ENCODE measurements around the gene MRI1. TPM values are rescaled to one million over a fixed set of nuclear protein-coding genes. Genes with fewer than 3 reads are reported as not detected.

The MRI1 gene
- total RNA-seq, 1 donor from 2014 or later, result 16.4 TPM

DNA sequence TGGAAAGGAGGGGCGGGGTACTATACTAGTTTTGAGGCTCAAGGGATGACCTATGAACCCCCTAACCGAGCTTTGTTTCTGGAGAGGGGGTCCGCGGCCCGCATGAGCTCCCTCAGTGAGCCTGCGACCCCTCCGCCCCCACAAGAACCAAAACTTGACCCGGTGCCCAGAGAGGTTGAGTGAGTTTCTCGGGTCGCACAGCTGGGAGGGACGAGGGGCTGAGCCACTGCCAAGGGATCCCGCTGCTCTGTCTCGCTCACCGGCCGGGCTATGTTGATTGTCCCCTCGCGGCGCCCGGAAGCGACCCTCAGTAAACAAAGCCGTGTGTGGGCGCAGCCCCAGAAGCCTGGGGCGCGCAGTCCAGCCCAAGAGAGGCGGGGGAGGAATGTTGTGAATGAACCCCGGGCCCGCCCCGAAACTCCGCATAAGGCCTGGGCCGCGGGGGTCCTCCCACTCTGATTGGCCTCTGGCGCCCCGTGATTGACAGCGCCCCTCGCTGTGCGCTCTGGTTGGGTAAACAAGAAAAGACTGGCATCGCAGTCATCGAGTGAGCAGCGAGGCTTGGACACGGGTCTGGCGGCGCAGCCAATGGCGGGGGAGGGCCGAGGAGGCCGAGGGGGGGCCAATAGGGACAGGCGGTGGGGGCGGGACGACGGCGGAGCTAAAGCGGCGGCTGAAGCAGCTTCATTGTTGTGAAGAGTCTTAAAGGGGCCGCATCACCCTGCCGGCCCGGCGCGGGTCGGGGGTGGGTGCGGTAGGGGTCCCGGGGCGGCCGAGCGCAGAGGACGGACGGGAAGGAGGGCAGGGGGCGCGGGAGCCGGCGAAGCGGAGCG lies 30.7 kb downstream of the MRI1 start, which contains the start of gene ZSWIM4:
ZSWIM4 (plus strand) TSS at position 687 of the 833 bp plus-strand sequence. CDS start 206 bp downstream, outside the sequence.
- DNase-seq, result peak; percentile 98

DNA sequence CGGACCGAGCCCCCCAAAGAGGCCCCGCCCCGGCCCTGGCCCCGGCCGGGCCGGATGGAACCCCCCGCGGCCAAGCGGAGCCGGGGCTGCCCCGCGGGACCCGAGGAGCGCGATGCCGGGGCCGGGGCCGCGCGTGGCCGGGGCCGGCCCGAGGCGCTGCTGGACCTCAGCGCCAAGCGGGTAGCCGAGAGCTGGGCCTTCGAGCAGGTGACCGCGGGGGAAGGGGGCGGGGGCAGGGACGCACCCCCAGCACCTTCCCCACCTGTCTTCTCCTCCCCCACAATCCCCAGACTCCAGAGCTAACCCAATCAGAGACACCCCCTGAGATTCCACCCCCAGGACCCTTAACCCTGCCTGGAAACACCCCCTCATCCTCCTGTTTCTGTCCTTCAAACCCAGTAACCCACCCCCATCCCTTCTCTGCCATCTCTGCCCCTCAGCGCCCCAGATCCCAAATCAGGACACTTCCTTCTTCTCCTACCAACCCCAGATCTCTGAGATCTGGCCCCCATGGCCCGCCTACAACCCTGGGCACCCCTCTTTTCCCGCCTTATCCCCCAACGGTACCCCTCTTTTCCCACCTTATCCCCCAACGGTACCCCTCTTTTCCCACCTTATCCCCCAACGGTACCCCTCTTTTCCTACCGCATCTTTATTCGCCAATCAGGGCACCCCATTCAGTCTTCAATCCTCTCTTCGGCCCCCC lies 31.4 kb downstream of the MRI1 start:
- DNase-seq, result no peak

- peak; percentile 16 for DNase-seq
Measured at GRCh38 chr19:13796301-13797057, 32.2 kb downstream of the MRI1 start.

- no peak for DNase-seq
Measured at GRCh38 chr19:13797058-13797440, 32.7 kb downstream of the MRI1 start.

GRCh38 chr19:13797870-13798269 lies 33.5 kb downstream of the MRI1 start:
- no peak for DNase-seq

GRCh38 chr19:13799669-13800068 lies 35.3 kb downstream of the MRI1 start:
- no peak for DNase-seq

GRCh38 chr19:13803038-13803437 lies 38.7 kb downstream of the MRI1 start:
- DNase-seq, result no peak

DNA sequence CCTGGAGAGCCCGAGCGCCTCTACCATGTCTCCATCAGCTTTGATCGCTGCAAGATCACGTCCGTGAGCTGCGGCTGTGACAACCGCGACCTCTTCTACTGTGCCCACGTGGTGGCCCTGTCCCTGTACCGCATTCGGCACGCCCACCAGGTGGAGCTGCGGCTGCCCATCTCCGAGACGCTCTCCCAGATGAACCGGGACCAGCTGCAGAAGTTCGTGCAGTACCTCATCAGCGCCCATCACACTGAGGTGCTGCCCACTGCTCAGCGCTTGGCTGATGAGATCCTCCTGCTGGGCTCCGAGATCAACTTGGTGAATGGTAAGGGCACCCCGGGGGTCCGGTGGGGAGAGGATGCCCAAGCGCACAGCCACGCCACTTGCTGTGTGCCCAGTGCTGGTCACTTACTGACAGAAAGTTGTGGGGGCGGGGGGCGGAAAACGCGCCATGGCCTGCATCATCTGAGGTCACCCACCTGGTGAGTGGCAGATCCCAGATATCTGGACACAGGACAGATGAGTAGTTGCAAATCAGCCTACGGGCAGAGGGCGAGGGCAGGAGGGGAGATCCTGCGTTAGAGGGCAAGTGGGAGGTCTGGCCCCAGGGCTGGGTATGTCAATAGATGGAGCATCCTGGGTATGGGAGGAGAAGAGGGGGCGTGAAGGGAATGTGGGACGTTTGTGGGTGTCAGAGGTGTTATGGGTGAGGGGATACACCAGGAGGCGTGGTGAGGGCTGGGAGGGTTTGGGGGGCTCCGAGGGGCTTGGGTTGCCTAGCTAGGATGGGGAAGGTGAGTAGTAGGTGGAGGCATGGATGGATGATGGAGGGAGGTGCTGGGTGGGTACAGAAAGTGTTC lies 40.7 kb downstream of the MRI1 start:
- no peak for DNase-seq

GRCh38 chr19:13806728-13807127 lies 42.4 kb downstream of the MRI1 start:
- no peak for DNase-seq

DNA sequence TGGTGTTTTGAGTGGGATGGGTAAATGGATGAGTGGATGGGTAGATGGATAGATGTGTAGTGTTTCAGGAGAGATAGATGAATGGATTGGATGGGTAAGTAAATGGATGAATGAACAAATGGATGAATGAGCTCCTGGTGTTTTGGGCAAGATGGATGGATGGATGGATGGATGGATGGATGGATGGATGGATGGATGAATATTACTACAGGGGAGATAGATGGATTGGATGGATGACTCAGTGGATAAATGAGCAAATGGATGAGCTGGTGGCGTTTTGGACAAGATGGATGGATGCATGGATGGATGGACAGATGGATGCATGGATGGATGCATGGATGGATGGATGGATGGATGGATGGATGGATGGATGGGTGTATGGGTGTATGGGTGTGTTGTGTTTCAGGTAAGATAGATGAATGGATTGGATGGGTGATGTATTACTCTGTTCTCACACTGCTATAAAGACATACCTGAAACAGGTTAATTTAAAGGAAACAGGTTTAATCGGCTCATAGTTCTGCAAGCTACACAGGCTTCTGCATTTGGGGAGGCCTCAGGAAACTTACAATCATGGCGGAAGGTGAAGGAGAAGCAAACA lies 43.2 kb downstream of the MRI1 start:
- no peak for DNase-seq

DNA sequence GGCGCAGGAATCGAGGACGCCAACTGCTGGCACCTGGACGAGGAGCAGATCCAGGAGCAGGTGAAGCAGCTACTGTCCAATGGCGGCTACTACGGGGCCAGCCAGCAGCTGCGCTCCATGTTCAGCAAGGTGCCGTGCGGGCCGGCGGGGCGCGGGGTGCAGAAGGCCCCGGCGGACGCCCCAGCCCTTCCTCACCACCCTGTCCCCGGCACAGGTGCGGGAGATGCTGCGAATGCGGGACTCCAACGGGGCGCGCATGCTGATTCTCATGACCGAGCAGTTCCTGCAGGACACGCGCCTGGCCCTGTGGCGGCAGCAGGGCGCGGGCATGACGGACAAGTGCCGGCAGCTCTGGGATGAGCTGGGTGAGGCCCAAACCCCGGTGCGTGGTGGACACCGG lies 44.5 kb downstream of the MRI1 start:
- no peak for DNase-seq

DNA sequence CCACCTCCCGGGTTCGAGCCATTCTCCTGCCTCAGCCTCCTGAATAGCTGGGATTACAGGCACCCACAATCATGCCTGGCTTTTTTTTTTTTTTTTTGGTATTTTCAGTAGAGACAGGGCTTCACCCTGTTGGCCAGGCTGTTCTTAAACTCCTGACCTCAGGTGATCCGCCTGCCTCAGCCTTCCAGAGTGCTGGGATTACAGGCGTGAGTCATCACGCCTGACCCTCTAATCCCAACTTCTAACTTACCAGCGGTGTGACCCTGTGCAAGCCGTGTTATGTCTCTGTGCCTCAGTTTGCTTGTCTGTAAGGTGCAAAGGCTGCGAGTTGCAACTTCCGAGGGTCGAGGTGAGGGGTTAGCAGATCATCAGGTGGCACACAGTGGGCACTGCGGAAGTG lies 48.2 kb downstream of the MRI1 start:
- DNase-seq, result no peak

- DNase-seq, result no peak
Measured at GRCh38 chr19:13813147-13813546, 48.8 kb downstream of the MRI1 start.

DNA sequence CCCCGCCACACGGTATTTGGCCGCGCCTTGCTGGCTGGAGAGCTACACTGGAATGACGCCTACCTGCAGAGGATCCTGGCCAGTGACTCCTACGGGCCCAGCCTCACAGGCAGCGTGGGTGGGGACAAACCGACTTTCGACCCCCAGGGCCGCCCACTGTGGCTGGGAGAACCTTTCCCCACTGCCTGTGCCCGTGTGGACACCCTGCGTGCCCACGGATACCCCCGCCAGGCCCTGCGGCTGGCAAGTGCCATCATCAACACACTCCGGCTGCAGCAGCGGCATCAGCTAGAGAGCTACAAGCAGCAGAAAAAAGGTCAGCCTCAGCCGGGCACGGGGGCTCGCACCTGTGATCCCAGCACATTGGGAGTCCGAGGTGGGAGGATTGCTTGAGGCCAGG lies 50.2 kb downstream of the MRI1 start:
- no peak for DNase-seq

GRCh38 chr19:13817018-13817614 lies 52.8 kb downstream of the MRI1 start:
- no peak for DNase-seq

DNA sequence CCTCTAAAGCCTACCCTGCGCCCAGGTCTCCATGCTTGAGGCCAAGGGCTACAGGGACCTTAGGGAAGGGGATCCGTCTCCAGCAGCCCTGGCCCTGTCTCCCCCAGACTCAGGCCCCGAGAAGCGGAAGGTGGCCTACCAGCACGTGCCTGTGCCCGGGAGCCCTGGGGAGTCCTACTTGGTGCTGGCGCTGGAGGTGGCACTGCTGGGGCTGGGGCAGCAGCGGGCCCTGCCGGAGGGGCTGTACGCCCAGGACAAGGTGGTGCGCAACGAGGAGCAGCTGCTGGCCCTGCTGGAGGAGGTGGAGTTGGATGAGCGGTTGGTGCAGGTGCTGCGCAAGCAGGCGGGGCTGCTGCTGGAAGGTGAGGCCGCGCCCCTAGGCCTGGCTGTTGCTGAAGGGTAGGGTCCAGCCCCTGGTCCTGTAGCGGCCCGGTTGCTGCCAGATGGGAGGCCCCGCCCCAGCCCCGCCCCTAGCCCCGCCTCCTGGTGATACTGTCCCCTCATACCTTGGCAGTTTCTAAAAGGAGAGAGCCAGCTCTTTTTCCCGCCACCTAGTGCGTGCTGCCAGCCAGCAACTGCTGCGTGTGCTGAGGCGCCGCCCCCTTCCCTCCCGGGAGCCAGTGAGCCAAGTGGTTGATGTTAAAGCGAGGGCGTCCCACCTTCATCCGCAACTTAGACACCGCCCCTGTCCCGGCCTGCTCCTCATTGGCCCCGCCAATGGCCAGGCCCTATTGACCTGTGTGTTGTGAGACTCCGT lies 53.5 kb downstream of the MRI1 start:
- DNase-seq, result no peak

- no peak for DNase-seq
Measured at GRCh38 chr19:13819238-13819637, 54.9 kb downstream of the MRI1 start.

DNA sequence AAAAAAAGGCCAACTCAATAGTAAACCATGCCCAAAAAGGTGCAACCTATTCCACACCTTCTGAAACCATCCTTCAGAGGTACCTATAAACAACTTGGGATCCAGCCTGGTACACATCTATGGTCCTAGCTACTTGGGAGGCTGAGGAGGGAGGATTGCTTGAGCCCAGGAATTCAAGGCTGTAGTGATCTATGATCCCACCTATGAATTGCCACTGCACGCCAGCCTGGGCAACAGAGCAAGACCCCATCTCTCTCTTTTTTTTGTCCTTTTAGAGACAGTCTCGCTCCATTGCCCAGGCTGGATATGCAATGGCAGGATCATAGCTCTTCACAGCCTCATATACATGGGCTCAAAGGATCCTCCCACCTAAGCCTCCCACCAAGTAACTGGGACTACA lies 57.0 kb downstream of the MRI1 start:
- DNase-seq, result no peak

- DNase-seq, result no peak
Measured at GRCh38 chr19:13823256-13823655, 58.9 kb downstream of the MRI1 start.
